ENCODE measurements around the gene CCNYL1.
"Not testable (repeated sequence)": the region's sequence is repeated elsewhere in the genome, so short reads cannot be mapped to it uniquely, and the experiment has no call there.

Gene CCNYL1

DNA sequence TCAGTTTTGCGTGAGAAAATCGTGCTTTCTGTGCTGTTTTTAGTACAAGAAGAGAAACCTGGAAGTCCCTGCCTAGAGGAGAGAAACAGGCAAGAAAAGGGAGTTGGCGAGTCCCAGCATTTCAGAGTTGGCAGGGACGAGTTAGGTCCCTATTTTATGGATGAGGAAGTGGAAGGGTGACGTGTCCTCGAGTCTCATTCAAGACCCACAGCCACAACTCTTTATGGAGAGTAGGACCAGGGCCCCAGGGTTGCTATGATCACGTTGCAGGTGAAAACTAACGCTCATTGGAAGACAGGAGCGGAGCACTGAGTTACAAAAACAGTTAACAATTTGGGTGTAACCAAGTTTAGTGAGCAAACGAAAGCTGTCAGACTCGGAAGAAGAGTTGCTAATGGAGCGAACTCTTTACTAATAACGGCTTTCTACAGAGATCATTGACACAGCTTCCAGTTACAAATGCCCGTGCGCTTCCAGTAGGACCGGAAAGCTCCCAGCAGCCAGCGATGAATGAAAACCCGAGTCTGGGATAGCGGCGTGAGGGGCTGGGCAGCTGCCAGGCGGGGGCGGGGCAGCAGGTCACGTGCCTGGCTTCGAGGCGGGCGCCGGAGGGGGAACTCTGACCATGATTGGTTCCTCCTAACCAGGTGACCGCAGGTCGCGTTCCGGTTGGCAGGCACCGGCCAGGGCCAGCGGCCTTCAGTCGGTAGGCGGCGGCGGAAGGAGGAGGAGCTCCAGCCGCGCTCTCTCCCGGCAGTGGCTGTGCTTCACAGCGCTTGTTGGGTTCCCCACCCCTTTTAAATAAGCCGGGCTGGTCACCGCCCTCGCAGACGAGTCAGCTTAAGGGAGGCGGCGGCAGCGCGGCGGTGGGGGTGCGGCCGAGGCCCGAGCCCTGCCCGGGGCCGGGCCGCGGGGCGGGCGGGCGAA lies at the start of gene CCNYL1:
TSS of gene CCNYL1 (plus strand) at position 827 of the 927 bp plus-strand sequence. CDS start 257 bp downstream, outside the sequence.
- ATAC-seq, result peak; percentile 98 to 99

DNA sequence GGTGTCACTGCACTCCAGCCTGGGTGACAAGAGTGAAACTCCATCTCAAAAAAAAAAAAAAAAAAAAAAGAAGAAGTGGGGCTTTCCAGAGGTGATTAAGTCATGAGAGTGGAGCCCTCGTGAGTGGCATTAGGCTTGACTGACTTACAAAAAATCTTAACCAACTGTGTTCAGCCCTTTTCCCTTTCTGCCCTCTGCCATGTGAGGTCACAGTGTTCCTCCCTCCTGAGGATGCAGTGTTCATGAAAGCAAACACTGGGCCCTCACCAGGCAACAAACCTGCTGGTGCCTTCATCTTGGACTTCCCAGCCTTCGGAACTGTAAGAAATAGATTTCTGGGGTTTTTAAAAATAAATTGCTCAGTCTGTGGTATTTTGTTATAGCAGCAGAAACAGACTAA lies 49.2 kb upstream of the CCNYL1 start:
- peak; percentile 74 to 77 for ATAC-seq

DNA sequence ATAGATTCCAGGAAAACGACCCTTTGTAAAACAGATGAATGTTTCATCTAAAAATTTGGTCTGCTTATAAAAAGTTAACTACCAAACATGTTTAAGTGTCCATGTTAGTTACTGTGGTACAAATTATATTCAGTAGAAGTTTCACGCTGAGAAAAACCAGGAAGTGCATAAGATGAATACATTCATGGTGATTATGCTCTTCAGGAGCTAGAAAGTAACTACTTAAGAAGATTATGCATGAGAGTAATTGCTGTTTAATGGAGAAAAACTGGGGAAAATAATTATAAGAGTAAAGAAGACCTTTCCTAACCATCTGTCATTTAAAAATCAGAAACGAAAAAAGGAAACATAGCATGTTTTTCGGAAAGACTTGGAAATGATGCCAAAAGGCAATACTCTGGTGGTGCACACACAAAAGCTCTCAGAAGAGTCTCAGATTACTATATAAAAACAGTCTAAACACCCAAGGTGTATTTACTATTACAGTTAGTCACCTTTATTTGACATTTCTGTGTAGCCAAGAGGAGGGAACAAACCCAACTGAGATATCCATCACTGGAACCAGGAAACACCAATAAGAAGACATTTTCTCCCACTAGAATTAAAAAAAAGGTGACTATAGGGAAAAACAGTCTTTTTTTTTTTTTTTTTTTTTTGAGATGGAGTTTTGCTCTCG lies 47.4 kb upstream of the CCNYL1 start:
- no peak for ATAC-seq

DNA sequence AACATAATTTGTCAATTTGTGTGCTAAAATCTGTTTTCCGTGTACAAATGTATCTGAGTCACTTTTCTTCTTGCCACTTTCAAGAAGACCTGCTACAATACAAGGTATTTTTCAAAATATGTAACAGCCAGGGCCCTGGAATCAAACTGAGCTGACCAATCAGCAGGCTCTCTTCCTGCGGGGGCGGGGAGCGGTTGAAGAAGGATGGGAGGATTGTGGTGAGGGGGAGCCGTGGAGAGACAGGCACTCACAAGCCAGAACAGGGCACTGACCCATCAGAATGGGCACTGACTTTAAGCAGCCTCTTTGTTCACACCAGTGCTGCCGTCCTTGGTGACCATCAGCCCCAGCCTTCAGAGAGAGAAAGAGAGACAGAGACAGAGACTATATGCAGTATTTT lies 40.6 kb upstream of the CCNYL1 start:
- no peak for ATAC-seq

DNA sequence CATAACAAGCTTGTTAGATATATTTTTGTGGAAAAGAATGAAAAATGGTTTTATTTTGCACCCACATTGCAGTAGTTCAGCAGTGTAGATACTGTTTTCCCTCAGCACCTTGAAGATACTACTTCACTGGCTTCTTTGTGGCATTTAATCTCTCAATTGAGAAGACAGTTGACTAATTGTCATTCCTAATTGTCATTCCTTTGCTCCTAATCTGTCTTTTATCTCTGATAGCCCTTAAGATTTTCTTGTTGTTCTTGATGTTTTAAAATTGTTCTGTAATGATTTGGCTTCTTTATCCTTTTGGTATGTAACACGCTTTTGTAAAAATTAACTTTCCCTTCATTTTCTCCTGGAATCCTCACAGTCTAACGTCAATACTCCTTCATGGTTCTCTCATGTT lies 38.0 kb upstream of the CCNYL1 start:
- ATAC-seq, result no peak

DNA sequence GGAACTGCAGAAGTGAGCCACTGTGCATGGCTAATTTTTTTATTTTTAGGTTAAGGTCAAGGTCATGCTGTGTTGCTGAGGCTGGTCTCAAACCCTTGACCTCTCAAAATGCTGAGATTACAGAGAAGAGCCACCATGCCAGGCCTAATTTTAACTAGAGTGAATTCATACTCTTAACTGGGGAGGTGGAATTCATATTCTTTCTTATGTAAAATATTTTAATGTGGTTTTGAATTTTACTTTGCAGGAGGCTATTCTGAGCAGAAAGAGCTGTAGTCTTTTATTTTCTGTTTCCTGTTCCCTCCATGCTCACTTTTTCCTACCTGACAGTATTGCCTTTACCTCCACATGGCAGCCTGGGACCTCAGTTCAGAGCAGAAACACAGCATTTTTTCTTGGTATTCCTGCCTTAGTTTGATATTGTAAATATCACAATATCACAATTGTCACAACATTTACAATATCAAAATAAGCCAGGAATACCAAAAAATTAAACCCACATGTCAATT lies 37.1 kb upstream of the CCNYL1 start:
- ATAC-seq, result no peak

DNA sequence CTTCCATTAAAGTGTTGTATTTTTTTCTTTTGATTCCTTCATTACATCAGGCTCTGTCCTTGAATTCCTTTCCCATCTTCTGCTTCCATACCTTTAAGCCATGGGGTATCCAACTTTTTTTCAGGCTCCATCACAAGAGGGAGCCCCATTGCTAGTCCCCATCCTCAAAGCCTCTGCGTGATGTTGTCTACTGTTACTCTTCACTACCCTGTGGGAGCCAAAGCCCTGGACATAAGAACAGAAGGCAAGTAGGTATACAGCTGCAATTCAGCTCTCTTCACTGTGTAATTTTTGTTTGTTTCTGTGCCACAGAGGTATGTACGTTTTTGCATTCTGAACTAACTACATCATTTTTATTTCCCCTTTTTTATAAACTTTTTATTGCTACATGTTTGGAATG lies 36.6 kb upstream of the CCNYL1 start:
- no peak for ATAC-seq

DNA sequence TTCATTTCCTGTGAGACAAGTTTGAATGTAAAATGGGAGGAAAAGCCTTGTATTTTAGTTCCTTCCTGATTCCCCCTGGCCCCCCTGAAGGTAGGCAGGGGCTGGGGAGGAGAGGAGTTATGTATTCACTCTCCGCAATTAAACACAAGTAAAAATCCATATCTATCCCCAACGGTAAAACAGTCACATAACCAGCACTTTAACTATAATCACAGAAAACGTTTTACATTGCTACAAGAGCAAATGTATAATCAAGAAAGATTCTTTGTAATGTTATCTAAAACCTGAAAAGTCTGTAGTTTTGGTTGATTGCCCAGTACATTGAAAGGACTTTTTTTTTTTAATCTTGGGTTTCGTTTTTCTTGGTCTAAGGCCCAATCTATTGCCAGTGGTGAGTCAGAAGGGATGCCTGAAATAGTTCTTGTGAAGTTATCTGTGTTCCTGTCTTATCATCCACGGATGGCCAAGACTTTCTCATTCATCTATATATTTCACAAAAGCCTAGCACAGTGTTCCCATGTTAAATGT lies 34.5 kb upstream of the CCNYL1 start:
- ATAC-seq, result no peak

DNA sequence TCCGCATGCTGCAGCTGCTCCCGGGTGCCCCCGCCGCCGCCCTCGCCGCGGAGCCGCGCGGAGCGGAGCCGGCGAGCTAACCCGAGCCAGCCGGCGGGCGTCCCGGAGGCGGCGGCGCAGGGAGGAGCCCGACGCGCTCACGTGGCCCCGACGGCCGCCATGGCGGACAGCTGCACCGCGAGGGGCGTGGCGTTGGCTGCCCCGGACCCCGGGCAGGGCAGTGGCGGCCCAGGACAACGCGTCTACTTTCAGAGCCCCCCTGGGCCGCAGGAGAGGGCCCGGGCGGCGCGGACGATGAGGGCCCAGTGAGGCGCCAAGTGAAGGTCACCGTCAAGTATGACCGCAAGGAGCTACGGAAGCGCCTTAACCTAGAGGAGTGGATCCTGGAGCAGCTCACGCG lies 30.0 kb upstream of the CCNYL1 start:
- no peak for ATAC-seq

DNA sequence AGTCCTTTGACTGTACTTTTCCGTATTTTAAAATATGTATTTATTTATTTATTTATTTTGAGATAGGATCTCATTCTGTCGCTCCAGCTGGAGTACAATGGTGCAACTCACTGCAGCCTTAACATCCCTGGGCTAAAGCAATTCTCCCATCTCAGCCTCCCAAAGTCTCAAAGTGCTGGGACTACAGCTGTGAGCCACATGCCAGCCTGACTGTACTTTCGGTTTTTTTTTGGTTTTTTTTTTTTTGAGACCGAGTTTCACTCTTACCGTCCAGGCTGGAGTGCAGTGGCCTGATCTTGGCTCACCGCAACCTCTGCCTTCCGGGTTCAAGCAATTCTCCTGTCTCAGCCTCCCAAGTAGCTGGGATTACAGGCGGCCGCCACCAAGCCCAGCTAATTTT lies 28.9 kb upstream of the CCNYL1 start:
- no peak for ATAC-seq

DNA sequence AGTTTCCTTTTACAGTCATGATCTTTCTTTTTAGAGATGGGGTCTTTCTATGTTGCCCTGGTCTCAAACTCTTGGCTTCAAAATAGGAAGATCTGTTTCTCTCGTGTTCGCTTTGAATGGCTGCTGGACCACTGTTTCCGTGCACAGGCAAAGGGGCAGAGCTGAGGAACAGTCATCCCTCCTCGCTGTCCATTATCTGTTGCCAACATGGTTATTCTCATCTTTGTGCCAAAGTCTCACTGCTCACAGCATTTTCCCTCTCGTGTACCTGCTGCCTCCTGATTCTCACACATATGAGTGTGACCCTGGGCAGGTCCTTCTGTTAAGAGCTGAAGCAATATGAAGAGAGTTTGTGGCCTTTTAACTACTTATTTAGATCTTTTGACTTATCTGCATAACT lies 28.0 kb upstream of the CCNYL1 start:
- peak in 1 of 2 donors; percentile 10 for ATAC-seq

DNA sequence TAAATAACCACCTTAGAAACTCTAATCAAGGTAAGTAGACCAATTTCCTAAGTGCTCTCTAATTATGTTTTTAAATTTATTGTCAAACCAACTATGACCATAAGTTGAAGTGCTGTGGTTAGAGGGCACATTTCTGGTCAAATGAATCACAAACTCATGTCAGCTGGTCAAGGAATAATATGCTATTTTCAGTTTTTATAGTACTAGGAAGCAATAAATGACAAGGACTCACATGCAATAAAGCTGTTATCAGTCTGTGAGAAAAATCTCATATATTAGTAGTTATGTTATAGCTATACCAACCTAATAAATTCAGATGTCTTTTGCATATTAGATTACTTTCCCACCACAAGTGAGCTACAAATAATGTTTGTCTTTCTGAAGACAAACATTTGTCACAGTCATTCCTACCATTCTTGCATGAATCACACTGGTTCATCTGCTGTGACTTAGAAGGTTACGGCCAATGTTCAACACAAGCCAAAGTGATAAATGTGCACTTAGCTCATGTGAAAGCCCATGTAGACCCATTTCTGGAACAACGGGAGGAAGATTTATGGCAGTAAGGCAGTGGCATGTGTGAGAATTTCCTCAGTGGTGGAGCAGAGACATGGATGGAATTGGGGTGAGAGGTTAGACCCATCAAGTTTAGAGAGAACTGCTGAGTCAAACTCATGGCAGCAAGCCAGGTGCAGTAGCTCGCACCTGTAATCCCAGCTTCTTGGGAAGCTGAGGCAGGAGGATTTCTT lies 27.4 kb upstream of the CCNYL1 start:
- peak; percentile 68 to 72 for ATAC-seq

DNA sequence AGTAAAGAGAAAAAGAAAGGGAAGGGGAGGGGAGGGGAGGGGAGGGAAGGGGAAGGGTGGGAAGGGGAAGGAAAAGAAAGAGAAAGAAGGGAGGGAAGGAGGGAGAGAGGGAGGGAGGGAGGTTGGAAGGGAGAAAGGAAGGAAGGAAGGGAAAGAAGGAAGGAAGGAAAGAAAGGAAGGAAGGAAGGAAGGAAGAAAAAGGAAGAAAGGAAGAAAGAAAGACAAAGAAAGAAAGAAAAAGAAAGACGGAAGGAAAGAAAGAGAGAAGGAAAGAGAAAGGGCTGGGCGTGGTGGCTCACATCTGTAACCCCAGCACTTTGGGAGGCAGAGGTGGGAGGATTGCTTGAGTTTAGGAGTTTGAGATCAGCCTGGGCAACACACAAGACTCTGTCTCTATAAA lies 24.6 kb upstream of the CCNYL1 start:
- ATAC-seq, result no peak

DNA sequence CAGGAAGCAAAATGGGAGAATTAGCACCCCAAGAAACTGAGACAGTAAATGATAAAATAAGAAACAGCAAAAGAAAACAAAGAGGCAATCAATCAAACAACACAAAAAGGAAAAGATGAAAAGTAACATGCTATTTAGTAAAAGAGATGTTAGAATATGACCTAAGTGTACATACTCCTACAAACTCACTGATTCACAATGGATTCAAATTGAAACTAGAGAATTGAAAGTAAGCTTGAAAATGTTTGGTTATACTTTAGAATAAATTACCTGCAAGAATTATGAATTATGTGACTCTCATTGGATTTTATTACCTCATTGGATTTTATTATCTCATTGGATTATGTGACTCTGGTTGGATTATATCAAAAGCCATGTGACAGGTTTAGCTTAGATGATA lies 22.8 kb upstream of the CCNYL1 start:
- peak; percentile 38 to 60 for ATAC-seq

DNA sequence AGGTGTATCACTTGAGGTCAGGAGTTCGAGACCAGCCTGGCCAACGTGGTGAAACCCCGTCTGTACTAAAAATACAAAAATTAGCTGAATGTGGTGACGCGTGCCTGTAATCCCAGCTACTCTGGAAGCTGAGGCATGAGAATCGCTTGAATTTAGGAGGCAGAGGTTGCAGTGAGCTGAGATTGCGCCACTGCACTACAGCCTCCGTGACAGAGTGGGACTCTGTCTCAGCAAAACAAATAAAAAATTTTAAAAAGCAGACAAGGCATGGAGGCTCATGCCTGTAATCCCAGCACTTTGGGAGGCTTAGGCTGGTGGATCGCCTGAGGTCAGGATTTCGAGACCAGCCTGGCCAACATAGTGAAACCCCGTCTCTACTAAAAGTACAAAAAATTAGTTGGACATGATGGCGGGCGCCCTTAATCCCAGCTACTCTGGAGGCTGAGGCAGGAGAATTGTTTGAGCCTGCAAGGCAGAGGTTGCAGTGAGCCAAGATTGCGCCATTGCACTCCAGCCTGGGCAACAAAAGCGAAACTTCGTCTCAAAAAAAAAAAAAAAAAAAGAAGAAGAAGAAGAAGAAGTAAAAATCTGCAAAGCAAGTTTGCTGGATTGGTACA lies 20.5 kb upstream of the CCNYL1 start:
- ATAC-seq, result not testable (repeated sequence)

DNA sequence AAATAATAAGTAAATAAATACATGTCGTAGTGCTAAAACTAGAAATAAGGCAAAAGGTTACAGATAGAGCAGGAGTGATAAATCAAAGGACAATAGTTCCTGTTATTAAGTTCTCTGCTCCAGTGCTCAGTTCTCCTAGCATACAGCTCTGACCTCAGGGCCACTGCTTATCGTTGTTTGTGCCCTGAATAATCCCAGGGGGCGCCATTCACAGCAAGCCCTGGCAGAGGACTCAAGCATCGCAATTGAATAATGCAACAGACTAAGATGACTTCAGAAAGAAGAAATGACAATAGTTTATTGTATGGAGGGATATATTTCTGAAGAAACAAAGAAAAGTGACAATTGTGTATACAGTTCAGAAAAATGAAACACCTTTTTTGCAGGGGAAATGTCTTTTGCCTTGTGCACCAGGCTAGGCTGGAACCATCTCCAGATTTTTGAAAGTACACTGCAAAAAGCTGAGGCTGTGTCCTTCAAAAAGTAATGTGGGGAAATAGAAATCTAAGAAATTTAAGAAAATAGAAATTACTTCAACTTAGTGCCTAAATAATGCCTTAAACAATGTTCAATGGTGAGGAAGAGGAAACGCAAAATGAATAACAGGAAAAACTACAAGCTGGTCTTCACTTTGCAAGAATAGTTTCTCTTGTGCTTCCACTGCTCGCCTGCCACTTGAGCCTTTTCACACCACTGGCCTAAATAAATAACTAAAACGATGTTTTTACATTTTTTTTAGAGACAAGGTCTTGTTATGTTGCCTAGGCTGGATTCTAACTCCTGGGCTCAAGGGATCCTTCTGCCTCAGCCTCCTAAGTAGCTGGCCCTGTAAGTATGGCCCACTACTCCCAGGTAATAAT lies 19.0 kb upstream of the CCNYL1 start:
- peak; percentile 55 to 63 for ATAC-seq

DNA sequence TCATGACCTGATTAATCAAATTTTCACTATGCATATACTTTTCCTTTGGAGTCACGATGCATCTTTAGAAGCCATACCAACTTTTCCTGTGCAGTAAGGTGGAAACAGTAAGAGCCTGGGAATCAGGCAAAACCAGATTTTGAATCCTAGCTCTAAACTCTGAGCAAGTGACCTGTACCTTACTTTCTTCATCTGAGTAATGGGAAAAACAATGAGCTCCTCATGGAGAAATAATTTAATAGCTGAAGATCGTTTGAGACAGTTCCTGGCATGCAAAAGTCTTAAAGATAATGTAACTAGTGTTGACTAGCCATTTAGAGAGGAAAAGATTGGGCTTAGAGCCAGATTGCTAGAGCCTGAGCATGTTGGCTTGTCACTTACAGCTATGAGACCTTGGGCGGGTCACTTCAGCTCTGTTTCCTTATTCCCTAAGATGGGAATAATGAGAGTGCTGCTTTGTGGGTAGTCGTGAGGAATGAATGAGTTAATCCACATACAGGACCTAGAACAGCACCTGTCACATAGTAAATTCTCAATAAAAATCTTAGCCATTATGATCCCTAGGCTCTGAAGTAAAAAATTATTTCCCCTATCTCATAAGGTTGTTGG lies 17.7 kb upstream of the CCNYL1 start:
- no peak for ATAC-seq

DNA sequence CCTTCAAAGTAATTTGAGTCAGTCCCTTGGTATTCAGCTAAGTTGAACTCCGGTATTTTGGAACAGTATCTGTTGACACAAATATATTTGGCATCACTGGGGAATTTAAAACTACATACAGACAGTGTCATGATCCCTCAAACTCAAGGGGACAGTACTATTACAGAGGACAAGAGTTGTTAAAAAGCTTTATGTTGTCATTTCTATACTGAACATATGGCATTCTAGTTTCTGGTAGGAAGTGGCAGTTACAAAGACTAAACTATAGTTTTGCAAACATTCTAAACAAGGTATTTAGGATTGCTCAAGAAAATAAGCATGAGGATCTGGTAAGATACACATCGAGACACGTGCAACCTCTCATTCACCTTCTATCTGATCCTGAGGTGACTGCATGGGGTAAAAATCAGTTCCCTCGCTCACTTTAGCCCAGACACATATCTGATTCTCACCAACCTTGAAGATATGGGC lies 16.6 kb upstream of the CCNYL1 start:
- ATAC-seq, result no peak

DNA sequence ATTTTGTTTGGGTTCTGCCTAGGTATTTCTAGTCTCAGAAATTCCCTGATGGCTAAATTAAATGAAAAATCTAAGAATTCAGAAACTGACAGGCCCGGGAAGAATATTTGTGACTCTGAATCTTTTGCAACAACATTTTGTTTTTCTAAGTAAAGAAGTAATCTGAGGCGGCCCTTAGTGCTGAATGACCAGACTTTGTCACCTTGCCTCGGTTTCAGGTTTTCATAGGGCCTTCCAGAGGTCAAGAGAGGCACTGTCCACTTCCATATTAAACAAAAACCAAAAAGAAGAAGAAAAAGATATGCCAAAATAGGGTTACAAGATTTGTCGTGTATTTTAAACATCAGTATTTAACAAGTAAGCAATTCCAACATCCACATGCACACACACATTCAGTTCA lies 16.1 kb upstream of the CCNYL1 start:
- no peak for ATAC-seq

DNA sequence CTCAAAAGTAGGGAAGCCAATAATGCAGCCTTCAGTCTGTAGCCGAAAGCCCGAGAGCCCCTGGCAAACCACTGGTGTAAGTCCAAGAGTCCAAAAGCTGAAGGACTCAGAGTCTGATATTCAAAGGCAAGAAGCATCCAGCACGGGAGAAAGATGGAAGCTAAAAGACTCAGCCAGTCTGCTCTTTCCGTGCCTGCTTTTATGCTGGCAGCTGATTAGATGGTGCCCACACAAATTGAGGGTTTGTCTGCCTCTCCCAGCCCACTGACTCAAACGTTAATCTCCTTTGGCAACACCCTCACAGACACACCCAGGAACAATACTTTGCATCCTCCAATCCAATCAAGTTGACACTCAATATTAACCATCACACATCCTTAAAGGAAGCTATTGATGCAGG lies 14.5 kb upstream of the CCNYL1 start:
- ATAC-seq, result not testable (repeated sequence)

DNA sequence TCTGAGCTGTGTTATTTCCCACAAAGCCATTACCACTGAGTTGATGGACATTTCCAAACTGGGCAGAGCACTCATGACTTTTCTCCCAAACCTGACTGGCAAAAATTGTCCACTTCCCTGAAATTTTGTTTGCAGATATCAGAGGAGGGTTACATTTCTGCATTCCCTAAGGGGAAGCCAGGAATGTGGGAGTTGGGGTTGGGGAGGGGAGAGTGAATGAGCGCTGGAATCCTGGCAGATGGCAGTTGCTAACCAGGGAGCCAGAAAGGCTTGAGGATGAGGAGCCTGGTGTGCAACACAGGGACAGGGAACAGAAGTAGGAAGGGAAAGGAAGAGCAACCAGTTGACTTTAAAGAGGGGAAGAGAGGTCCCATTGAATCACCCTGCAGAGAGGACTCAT lies 14.0 kb upstream of the CCNYL1 start:
- no peak for ATAC-seq

Data from activated CD4-positive, CD25-positive, alpha-beta regulatory T cell treated with anti-CD3 and anti-CD28 coated beads, Interleukin-2, amount 50 U/mL, for 24 hours (primary cell).